Trophoblast cell (in vitro differentiated cells and primary cell): ENCODE data around the gene SNX32.

ENCODE experiments used
- DNase-seq, 2 donors: peaks; one replicate each; pipeline ENCODE4 v3.0.0-alpha.2; 2016
- H2AFZ ChIP-seq: 2 replicates; pipeline ENCODE4 v1.6.1; 2013; ENCODE audit warnings: low read length, moderate library complexity, mild to moderate bottlenecking; ENCODE audit not compliant: insufficient read depth, poor library complexity
- H2AK5ac ChIP-seq: 2 replicates; pipeline ENCODE4 v1.6.1; 2013; ENCODE audit warnings: mild to moderate bottlenecking, low read length
- H2BK120ac ChIP-seq: 2 replicates; pipeline ENCODE4 v1.6.1; 2013; ENCODE audit warnings: low read length, mild to moderate bottlenecking, moderate library complexity; ENCODE audit not compliant: insufficient read depth, poor library complexity
- H2BK12ac ChIP-seq: 2 replicates; pipeline ENCODE4 v1.6.1; 2013; ENCODE audit warnings: mild to moderate bottlenecking, low read length, moderate library complexity
- H2BK5ac ChIP-seq: 2 replicates; pipeline ENCODE4 v1.6.1; 2013; ENCODE audit warnings: low read length, low read depth, moderate library complexity, mild to moderate bottlenecking; ENCODE audit not compliant: poor library complexity
- H3K14ac ChIP-seq: 2 replicates; pipeline ENCODE4 v1.6.1; 2013; ENCODE audit warnings: mild to moderate bottlenecking, low read length
- H3K18ac ChIP-seq: 2 replicates; pipeline ENCODE4 v1.6.1; 2013; ENCODE audit warnings: mild to moderate bottlenecking, low read length
- H3K23ac ChIP-seq: 2 replicates; pipeline ENCODE4 v1.6.1; 2013; ENCODE audit warnings: low read length
- H3K27ac ChIP-seq: 2 replicates; pipeline ENCODE4 v1.5.1; 2013; ENCODE audit warnings: low read depth, mild to moderate bottlenecking, inconsistent platforms, low read length, moderate library complexity
- H3K27me3 ChIP-seq: 2 replicates; pipeline ENCODE4 v1.6.1; 2013; ENCODE audit warnings: inconsistent platforms, mild to moderate bottlenecking, low read length, moderate library complexity; ENCODE audit not compliant: insufficient read depth
- H3K36me3 ChIP-seq, 2 experiments: 1 replicate in 1 of 2; 2 replicates in 1 of 2; pipeline ENCODE4 v1.6.1; 2013; ENCODE audit warnings: low read length in 2 of 2, mild to moderate bottlenecking in 2 of 2, moderate library complexity in 1 of 2; ENCODE audit not compliant: insufficient read depth in 2 of 2, control insufficient read depth in 1 of 2
- H3K4ac ChIP-seq: 2 replicates; pipeline ENCODE4 v1.6.1; 2013; ENCODE audit warnings: low read depth, mild to moderate bottlenecking, low read length, moderate library complexity
- H3K4me1 ChIP-seq, 2 experiments: 1 replicate in 1 of 2; 2 replicates in 1 of 2; pipeline ENCODE4 v1.6.1; 2013; ENCODE audit warnings: low read length in 2 of 2, mild to moderate bottlenecking in 2 of 2, moderate library complexity in 1 of 2; ENCODE audit not compliant: insufficient read depth in 2 of 2, control insufficient read depth in 1 of 2
- H3K4me2 ChIP-seq: 2 replicates; pipeline ENCODE4 v1.6.1; 2013; ENCODE audit warnings: inconsistent platforms, mild to moderate bottlenecking, low read length, moderate library complexity
- H3K4me3 ChIP-seq: 2 replicates; pipeline ENCODE4 v1.5.1; 2013; ENCODE audit warnings: mild to moderate bottlenecking, low read depth, low read length, inconsistent platforms
- H3K79me1 ChIP-seq: one replicate; pipeline ENCODE4 v1.6.1; 2013; ENCODE audit warnings: low read length
- H3K79me2 ChIP-seq: 2 replicates; pipeline ENCODE4 v1.6.1; 2013; ENCODE audit warnings: low read length, mild to moderate bottlenecking; ENCODE audit not compliant: control insufficient read depth, insufficient read depth, poor library complexity
- H3K9ac ChIP-seq: 2 replicates; pipeline ENCODE4 v1.6.1; 2013; ENCODE audit warnings: mild to moderate bottlenecking, low read length
- H3K9me3 ChIP-seq: 2 replicates; pipeline ENCODE4 v1.6.1; 2013; ENCODE audit warnings: low read depth, mild to moderate bottlenecking, control low read depth, inconsistent platforms, low read length; ENCODE audit not compliant: insufficient read depth
- H4K12ac ChIP-seq: 2 replicates; pipeline ENCODE4 v1.6.1; 2013; ENCODE audit warnings: low read depth, mild to moderate bottlenecking, low read length, moderate library complexity
- H4K8ac ChIP-seq: 2 replicates; pipeline ENCODE4 v1.6.1; 2013; ENCODE audit warnings: low read depth, mild to moderate bottlenecking, low read length, moderate library complexity
- H4K91ac ChIP-seq: one replicate; pipeline ENCODE4 v1.6.1; 2013; ENCODE audit warnings: low read depth, mild to moderate bottlenecking, low read length, moderate library complexity
- WGBS: extraction: QIAGEN DNeasy Blood & Tissue Kit; methylation state at CpG from one replicate; pipeline ENCODE4 v1.1.7; 2013; ENCODE audit warnings: missing lambda C conversion rate; ENCODE audit not compliant: insufficient read length, insufficient coverage; ENCODE audit errors: extremely low coverage; 5-methylcytosine and 5-hydroxymethylcytosine counted together

SNX32 gene

DNA sequence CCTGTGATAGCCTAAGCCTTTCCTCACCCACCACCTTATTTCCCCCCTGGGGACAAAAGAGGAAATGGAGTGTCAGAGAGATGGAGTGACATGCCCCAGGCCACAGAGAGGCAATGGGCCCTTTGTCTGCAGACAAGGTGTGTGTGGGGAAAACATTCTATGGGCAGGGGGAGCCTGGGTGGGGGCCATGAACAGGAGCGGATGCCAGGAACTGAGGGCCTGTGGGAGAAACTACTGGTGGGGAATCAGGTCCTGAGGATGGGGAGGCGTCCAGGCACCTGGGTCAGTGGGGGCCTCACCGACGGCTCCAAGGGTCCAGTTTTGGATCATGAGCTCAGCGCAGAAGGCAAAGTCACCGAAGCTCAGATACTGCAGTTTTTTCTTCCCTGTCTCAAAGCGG is 51.5 kb downstream of the SNX32 start:
- Histone ChIP-seq H3K79me1 (peaks cover 14% of the 10 kb centered on the region), H3K9me3 (no peaks in the 10 kb centered on the region), H3K27ac (no peak overlapping the region), H3K79me2 (peaks cover 2% of the 10 kb centered on the region), H3K4me1 (peaks cover 12 to 20% of the 10 kb centered on the region in 2 experiments), H3K4me3 (no peak overlapping the region), H2BK5ac (no peak overlapping the region), H2BK120ac (no peak overlapping the region), H3K18ac (no peak overlapping the region), H3K27me3 (no peaks in the 10 kb centered on the region), H4K91ac (no peak overlapping the region), H4K8ac (no peak overlapping the region), H4K12ac (no peak overlapping the region), H3K23ac (no peak overlapping the region), H3K4me2 (no peak overlapping the region), H3K36me3 (peaks cover 46 to 49% of the 10 kb centered on the region in 2 experiments), H2AK5ac (no peak overlapping the region), H2AFZ (no peak overlapping the region), H3K9ac (no peak overlapping the region), H2BK12ac (no peak overlapping the region), H3K4ac (no peak overlapping the region), H3K14ac (no peak overlapping the region)
- no CpG with 5 or more reads among the region's 7 CpGs for WGBS
- no peak for DNase-seq

DNA sequence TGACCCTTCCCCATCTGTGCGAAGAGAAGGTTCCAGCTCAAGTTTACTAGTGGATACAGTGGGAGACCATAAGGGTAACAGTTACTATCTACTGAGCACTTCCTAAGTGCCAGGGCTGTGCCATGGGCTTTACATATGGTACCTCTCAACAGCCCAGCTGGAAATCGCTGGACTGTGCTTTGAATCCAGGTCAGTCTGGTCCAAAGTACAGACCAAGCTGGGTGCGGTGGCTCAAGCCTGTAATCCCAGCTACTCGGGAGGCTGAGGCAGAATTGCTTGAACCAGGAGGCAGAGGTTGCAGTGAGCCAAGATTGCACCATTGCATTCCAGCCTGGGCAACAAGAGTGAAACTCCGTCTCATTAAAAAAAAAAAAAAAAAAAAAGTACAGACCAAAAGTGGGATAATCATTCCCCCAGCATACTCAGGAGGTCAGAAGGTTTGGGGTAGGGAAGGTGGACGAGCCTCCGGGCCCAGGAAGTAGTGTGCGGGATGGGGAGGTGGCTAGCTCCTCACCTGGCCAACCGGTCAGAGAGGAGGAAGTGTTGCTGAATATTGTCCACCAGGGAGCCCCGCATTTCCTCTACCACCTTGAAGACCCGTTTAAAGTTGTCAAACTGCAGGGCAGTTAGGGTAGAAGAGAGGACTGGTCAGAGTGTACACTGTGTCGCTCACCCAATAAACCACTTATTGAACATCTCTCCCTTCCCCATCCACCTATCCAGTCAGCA is 52.2 kb downstream of the SNX32 start:
- Histone ChIP-seq H3K9me3 (no peaks in the 10 kb centered on the region), H3K18ac (no peak overlapping the region), H3K9ac (no peak overlapping the region), H3K27ac (no peak overlapping the region), H2BK5ac (no peak overlapping the region), H3K23ac (no peak overlapping the region), H3K14ac (no peak overlapping the region), H2BK120ac (no peak overlapping the region), H4K8ac (no peak overlapping the region), H3K4ac (no peak overlapping the region), H4K12ac (no peak overlapping the region), H3K79me1 (peaks cover 19% of the 10 kb centered on the region), H3K27me3 (no peaks in the 10 kb centered on the region), H3K36me3 (peaks cover 46 to 49% of the 10 kb centered on the region in 2 experiments), H4K91ac (no peak overlapping the region), H3K4me1 (peaks cover 13 to 19% of the 10 kb centered on the region in 2 experiments), H3K79me2 (peaks cover 7% of the 10 kb centered on the region), H3K4me2 (no peak overlapping the region), H2BK12ac (no peak overlapping the region), H2AFZ (no peak overlapping the region), H3K4me3 (no peak overlapping the region), H2AK5ac (no peak overlapping the region)
- no CpG with 5 or more reads among the region's 12 CpGs for WGBS
- DNase-seq, result no peak

- H2BK5ac ChIP-seq, result no peak overlapping the region
Measured at GRCh38 chr11:65886826-65887722, 53.3 kb downstream of the SNX32 start.

DNA sequence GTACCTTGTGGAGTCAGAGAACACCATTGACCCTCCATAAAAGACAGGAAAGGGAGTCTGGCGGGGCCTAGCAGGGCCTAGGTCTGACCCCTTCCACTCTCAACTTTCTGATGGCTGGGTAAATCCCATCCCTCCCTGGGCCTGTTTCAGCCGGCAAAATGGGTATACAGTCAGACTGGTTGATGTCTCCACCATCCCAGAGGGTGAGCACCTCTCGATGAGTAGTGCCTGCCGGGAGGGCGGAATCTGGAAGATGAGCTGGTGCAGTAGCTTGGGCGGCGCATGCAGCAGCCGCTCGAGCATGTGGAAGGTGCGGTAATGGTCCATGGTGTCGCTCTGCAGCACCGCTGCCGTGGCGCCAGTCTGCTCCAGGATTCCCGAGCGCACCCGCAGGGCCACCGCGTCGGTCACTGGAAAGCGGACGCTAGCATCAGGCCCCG is 54.0 kb downstream of the SNX32 start:
- WGBS, result no CpG with 5 or more reads among the region's 23 CpGs
- peak overlapping the region; percentile 54 for H2BK120ac ChIP-seq

More at GRCh38 chr11:65886826-65887722, 53.3 kb downstream of the SNX32 start:
- Histone ChIP-seq H3K9me3 (no peaks in the 10 kb centered on the region), H4K12ac (peak overlapping the region; percentile 44), H3K79me1 (peaks cover 24% of the 10 kb centered on the region), H3K4ac (no peak overlapping the region), H3K36me3 (peaks cover 43 to 44% of the 10 kb centered on the region in 2 experiments), H3K4me3 (no peak overlapping the region), H3K9ac (no peak overlapping the region), H2BK120ac (no peak overlapping the region), H3K18ac (no peak overlapping the region), H2BK12ac (no peak overlapping the region), H3K23ac (no peak overlapping the region), H3K27me3 (no peaks in the 10 kb centered on the region), H4K91ac (peak overlapping the region; percentile 63), H2AFZ (no peak overlapping the region), H2AK5ac (no peak overlapping the region), H3K4me2 (peak overlapping the region; percentile 78), H3K14ac (no peak overlapping the region), H3K4me1 (peaks cover 13 to 26% of the 10 kb centered on the region in 2 experiments), H3K27ac (no peak overlapping the region), H4K8ac (peak overlapping the region; percentile 86), H3K79me2 (peaks cover 11% of the 10 kb centered on the region)
- DNase-seq, result no peak
- no CpG with 5 or more reads among the region's 14 CpGs for WGBS

More for the DNA sequence above, 54.0 kb downstream of the SNX32 start:
- peak overlapping the region; percentile 78 for H3K4me2 ChIP-seq
- peak overlapping the region; percentile 63 for H4K91ac ChIP-seq
- no peaks in the 10 kb centered on the region for H3K27me3 ChIP-seq
- H3K4me1 ChIP-seq, result peaks cover 13 to 26% of the 10 kb centered on the region in 2 experiments
- peaks cover 24% of the 10 kb centered on the region for H3K79me1 ChIP-seq
- peak overlapping the region; percentile 86 for H4K8ac ChIP-seq
- H3K9ac ChIP-seq, result peak overlapping the region; percentile 29
- peaks cover 11% of the 10 kb centered on the region for H3K79me2 ChIP-seq
- peak overlapping the region; percentile 14 for H2AK5ac ChIP-seq
- peaks cover 36 to 40% of the 10 kb centered on the region in 2 experiments for H3K36me3 ChIP-seq
- H3K4me3 ChIP-seq, result peak overlapping the region; percentile 92
- no peak overlapping the region for H3K23ac ChIP-seq
- H3K4ac ChIP-seq, result no peak overlapping the region
- H2BK5ac ChIP-seq, result no peak overlapping the region
- no peak for DNase-seq
- peak overlapping the region; percentile 19 for H2BK12ac ChIP-seq
- peak overlapping the region; percentile 4 for H4K12ac ChIP-seq
- H3K14ac ChIP-seq, result peak overlapping the region; percentile 67
- peak overlapping the region; percentile 87 for H3K18ac ChIP-seq
- H2AFZ ChIP-seq, result peak overlapping the region; percentile 78
- peak overlapping the region; percentile 74 for H3K27ac ChIP-seq
- no peaks in the 10 kb centered on the region for H3K9me3 ChIP-seq
